DOHH2 (cell line): ENCODE measurements around the gene GALNT14.

Source experiments
- CTCF ChIP-seq: fragments of 200-600 bp; sonication (generic); IDR thresholded peaks from one replicate; pipeline ENCODE4 v1.5.1; 2014; ENCODE audit warnings: antibody characterized with exemption, mild to moderate bottlenecking, low read depth, low read length; ENCODE audit not compliant: poor library complexity, severe bottlenecking
- EZH2phosphoT487 ChIP-seq: fragments of 200-600 bp; sonication (generic); IDR thresholded peaks from 2 replicates; pipeline ENCODE4 v1.6.1; 2017; ENCODE audit warnings: borderline replicate concordance, mild to moderate bottlenecking, antibody characterized with exemption, low read length, moderate library complexity, mixed read lengths

GRCh38 chr2:31075941-31076590 lies 62.2 kb downstream of the GALNT14 start:
- no peak for TF ChIP-seq EZH2phosphoT487
- TF ChIP-seq CTCF = no peak
